ENCODE data around the gene ASPDH. TPM values are rescaled to one million over a fixed set of nuclear protein-coding genes. Genes with fewer than 3 reads are reported as not detected.
A peak's percentile ranks its signal among the peaks of the same experiment; 100 is the strongest.

ASPDH gene
- total RNA-seq, 1 experiment from 2014 or later, result not detected

- Histone ChIP-seq H3K36me3 (no peaks in the 10 kb centered on the region), H3K27me3 (replicated peaks) (peaks cover 45% of the 10 kb centered on the region), H3K27ac (no peak overlapping the region), H3K4me3 (no peak overlapping the region), H3K4me1 (replicated peaks) (peaks cover 3% of the 10 kb centered on the region), H3K9me3 (replicated peaks) (no peaks in the 10 kb centered on the region)
- no peak for DNase-seq (ENCODE audit: low read depth in 1 of 2, low spot score in 2 of 2)
Measured at GRCh38 chr19:50551715-50552187, 38.0 kb upstream of the ASPDH start.

DNA sequence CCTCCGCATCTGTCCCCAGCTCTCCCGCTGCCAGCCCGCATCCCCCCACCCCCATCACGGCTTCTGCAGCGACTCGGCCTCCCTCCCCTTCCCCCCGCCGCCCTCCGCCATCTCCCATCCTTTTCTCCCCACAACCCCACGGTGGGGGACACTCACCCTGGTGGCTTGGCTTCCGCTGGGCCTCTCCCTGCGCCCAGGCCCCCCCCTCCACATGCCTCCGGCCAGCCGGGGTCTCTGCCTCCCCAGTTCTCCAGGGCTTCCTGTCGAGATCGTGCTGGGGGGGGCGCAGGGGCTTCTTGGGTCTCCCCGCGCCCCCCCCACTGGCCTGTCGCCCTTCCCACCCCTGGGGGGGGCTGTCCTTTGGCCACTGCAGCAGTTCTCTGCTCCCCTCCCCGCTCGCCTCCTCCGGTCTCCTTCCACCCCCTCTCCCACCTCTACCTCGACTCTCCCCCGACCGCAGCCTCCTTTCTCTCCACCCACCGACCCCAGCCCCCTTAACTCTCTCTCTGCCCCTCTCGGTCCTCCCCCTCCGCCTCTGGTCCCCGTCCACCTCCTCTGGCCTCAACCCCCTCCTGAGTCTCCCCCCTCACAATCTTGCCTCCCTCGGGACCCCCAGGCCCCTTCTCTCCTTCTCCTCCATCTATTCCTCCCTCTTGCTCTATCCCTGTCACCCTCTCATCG lies 37.5 kb upstream of the ASPDH start:
- Histone ChIP-seq H3K9me3 (replicated peaks) (no peaks in the 10 kb centered on the region), H3K27me3 (replicated peaks) (peaks cover 39% of the 10 kb centered on the region), H3K4me1 (replicated peaks) (no peaks in the 10 kb centered on the region)

DNA sequence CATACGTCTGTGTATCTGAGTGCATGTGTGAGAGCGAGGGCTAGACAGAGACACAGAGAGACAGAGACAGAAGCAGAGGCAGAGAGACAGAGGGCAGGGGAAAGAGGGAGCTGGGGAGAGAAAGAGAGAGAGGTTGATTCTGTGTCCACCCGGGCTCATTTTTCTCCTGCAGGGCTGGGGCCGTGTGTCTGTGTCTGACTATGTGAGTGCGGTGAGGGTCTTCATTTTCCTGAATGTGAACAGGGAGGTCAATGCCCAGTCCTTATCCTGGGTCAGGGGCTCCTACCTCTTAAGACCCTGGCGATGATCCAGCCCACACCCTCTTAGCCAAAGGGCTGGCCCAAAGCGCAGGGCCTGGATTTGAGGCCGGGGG lies 36.9 kb upstream of the ASPDH start:
- no peak for DNase-seq (ENCODE audit: low read depth in 1 of 2, low spot score in 2 of 2)
- no peaks in the 10 kb centered on the region for H3K36me3 ChIP-seq
- no peak overlapping the region for H3K4me3 ChIP-seq
- H3K9me3 ChIP-seq (replicated peaks), result no peaks in the 10 kb centered on the region
- H3K27ac ChIP-seq, result no peak overlapping the region
- peaks cover 34% of the 10 kb centered on the region for H3K27me3 ChIP-seq (replicated peaks)
- H3K4me1 ChIP-seq (replicated peaks), result no peaks in the 10 kb centered on the region

More for the DNA sequence above, 37.5 kb upstream of the ASPDH start:
- Histone ChIP-seq H3K27ac (no peak overlapping the region), H3K36me3 (no peaks in the 10 kb centered on the region), H3K4me3 (no peak overlapping the region)
- no peak for DNase-seq (ENCODE audit: low read depth in 1 of 2, low spot score in 2 of 2)

DNA sequence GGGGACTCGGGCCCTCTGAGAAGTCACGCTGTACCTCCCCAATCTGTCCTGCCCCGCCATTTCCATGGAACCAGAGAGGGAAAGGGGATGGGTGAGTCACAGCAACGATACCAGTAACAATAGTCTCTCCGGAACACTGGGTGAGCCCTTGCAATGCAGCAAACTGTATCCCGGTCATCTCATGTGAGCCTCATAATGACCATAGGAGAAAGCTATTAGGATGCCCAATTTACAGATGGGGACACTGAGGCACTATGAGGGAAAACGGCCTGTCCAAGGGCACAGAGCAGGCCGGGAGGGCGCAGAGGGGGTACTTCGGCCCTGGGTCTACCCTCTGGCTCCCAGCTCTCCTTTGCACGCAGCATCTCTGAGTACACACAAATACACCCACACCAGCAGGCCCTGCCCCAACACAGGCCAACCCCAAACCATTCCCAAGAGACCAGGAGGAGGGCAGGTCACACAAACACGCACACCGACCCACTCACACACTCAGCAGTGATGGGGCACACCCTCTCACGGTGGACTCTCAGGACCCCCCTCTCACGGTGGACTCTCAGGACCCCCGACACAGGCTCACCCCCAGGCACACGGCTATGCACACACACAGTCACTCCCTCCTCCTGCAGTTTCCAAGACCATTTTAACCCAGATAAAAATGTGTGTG lies 36.3 kb upstream of the ASPDH start:
- Histone ChIP-seq H3K27ac (no peak overlapping the region), H3K9me3 (replicated peaks) (no peaks in the 10 kb centered on the region), H3K27me3 (replicated peaks) (peaks cover 29% of the 10 kb centered on the region), H3K4me1 (replicated peaks) (no peaks in the 10 kb centered on the region), H3K4me3 (no peak overlapping the region), H3K36me3 (no peaks in the 10 kb centered on the region)
- no peak for DNase-seq (ENCODE audit: low read depth in 1 of 2, low spot score in 2 of 2)

DNA sequence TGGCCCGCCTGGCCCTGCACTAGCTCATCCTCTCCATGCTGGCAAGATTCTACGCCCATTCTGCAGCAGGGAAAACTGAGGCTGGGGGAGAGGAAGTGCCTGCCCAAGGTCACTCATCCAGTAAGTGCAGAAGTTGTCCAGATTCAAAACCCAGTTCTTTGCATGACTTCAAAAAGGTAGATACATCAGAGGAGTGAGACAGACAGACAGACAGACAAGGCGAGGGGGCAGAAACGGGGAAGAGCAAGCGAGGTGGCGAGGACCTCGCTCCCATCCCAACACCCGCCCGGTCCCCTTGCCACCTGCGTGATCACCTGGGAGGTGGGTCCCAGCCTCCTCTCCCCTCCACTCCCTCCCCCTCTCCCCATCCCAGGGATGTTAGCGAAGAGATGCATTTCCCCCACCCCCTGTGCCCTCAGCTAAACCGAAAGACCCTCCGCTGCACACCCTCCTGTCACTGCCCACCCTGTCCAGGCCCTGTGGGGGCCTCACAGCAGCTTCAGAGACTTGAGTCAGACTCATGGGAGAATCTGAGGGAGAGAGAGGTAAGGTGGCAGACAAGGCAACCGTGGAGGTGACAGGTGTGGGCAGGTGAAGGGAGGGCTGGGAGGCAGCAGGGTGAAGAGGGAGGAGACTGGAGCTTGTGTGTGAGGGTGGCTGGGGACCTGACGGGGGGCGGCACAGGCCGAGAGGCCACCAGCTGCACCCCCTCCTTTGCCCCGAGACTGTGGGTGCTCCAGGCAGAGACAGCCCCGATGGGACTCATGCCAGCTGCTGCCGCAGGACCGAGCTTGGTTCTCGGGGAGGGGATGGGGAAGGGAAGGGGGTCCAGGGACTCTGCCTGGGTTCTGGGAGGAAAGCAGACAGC lies 35.6 kb upstream of the ASPDH start:
- no peak overlapping the region for H3K27ac ChIP-seq
- H3K4me3 ChIP-seq, result no peak overlapping the region
- H3K4me1 ChIP-seq (replicated peaks), result no peaks in the 10 kb centered on the region
- DNase-seq (ENCODE audit: low read depth in 1 of 2, low spot score in 2 of 2), result no peak
- H3K27me3 ChIP-seq (replicated peaks), result peaks cover 23% of the 10 kb centered on the region
- H3K9me3 ChIP-seq (replicated peaks), result no peaks in the 10 kb centered on the region
- no peaks in the 10 kb centered on the region for H3K36me3 ChIP-seq

DNA sequence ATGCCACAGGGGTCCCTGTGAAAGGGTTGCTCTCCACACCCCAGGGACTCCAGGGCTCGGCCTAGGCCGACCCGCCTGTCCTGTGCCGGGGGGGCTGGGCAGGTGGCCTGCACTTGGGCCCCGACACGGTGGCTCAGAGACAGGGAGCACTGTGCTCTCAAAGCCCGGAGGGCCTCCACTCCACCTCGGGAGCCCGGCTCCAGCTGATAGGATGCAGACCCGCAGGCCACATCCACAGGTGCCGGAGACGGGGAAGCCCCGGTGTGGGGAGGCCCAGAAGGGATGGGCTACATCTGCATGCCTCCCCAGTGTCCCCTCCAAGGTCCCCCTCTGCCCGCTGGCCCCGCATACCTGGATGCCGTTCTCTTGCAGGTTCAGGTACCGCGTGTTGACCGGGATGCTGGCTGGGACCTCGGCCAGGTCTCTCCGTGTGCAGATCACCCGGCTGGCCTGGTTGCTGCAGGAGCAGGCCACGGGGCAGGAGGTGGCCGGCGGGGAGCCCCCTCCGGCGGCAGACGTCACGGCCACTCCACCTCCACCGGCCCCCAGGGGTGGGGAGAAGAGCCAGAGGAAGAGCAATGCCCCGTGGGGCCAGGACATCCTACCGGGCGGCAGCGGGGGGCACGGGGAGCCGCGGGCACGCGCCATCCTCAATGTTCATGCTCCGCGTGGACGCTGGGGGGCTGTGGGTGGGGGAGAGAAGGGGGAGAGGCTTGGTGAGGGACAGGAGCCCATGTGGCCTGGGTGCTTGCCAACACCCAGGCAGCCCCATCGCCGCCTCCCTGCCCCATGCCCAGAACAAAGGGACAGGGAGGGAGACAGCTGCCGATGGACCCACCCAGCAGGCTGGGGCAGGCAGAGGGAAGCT lies 34.7 kb upstream of the ASPDH start:
- Histone ChIP-seq H3K9me3 (replicated peaks) (no peaks in the 10 kb centered on the region), H3K4me3 (no peak overlapping the region), H3K4me1 (replicated peaks) (no peaks in the 10 kb centered on the region), H3K36me3 (no peaks in the 10 kb centered on the region), H3K27ac (no peak overlapping the region), H3K27me3 (replicated peaks) (peaks cover 21% of the 10 kb centered on the region)
- no peak for DNase-seq (ENCODE audit: low read depth in 1 of 2, low spot score in 2 of 2)

GRCh38 chr19:50547385-50548190 lies 33.9 kb upstream of the ASPDH start:
- H3K36me3 ChIP-seq, result no peaks in the 10 kb centered on the region
- DNase-seq (ENCODE audit: low read depth in 1 of 2, low spot score in 2 of 2), result no peak

GRCh38 chr19:50546527-50547221 lies 33.0 kb upstream of the ASPDH start:
- Histone ChIP-seq H3K4me3 (no peak overlapping the region), H3K27ac (no peak overlapping the region), H3K9me3 (replicated peaks) (no peaks in the 10 kb centered on the region), H3K36me3 (no peaks in the 10 kb centered on the region), H3K27me3 (replicated peaks) (peaks cover 18% of the 10 kb centered on the region), H3K4me1 (replicated peaks) (no peaks in the 10 kb centered on the region)
- DNase-seq (ENCODE audit: low read depth in 1 of 2, low spot score in 2 of 2), result no peak

More at GRCh38 chr19:50547385-50548190, 33.9 kb upstream of the ASPDH start:
- Histone ChIP-seq H3K27ac (no peak overlapping the region), H3K4me3 (no peak overlapping the region), H3K27me3 (replicated peaks) (peaks cover 19% of the 10 kb centered on the region), H3K9me3 (replicated peaks) (no peaks in the 10 kb centered on the region), H3K4me1 (replicated peaks) (no peaks in the 10 kb centered on the region)

GRCh38 chr19:50542943-50543342 lies 29.2 kb upstream of the ASPDH start:
- no peaks in the 10 kb centered on the region for H3K36me3 ChIP-seq
- no peak overlapping the region for H3K4me3 ChIP-seq
- DNase-seq (ENCODE audit: low read depth in 1 of 2, low spot score in 2 of 2), result no peak
- H3K27ac ChIP-seq, result no peak overlapping the region
- H3K4me1 ChIP-seq (replicated peaks), result no peaks in the 10 kb centered on the region
- H3K9me3 ChIP-seq (replicated peaks), result no peaks in the 10 kb centered on the region
- no peaks in the 10 kb centered on the region for H3K27me3 ChIP-seq (replicated peaks)

DNA sequence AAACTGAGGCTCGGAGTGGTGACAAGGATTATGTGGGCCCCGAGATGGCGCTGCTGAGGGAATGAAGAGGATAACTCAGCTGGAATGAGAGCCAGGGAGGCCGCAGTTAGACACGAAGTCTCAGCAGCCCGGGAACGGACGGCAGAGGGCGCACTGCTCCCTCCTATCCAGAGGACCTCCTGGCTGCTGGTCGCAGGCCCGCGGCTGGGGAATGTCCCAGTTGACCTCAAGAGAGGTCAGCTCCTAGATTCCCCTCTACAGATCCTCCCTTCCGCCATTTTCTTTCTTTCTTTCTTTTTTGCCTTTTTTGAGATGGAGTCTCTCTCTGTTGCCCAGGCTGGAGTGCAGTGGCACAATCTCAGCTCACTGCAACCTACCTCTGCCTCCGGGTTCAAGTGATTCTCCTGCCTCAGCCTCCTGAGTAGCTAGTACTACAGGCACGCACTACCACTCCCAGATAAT lies 24.1 kb upstream of the ASPDH start:
- Histone ChIP-seq H3K36me3 (no peaks in the 10 kb centered on the region), H3K27me3 (replicated peaks) (0 out of 2 replicates have a peak, but pooled peaks cover under 1% of the 10 kb centered on the region), H3K9me3 (replicated peaks) (no peaks in the 10 kb centered on the region), H3K27ac (no peak overlapping the region), H3K4me3 (no peak overlapping the region), H3K4me1 (replicated peaks) (no peaks in the 10 kb centered on the region)
- peak; percentile 47 to 76 for DNase-seq (ENCODE audit: low read depth in 1 of 2, low spot score in 2 of 2)

- no peaks in the 10 kb centered on the region; the same call in 1 of the 2 replicates for H3K9me3 ChIP-seq (replicated peaks)
- no peak overlapping the region for H3K4me3 ChIP-seq
- DNase-seq (ENCODE audit: low read depth in 1 of 2, low spot score in 2 of 2), result no peak
Measured at GRCh38 chr19:50537306-50537685, 23.6 kb upstream of the ASPDH start.

More at GRCh38 chr19:50537306-50537685, 23.6 kb upstream of the ASPDH start:
- Histone ChIP-seq H3K36me3 (no peaks in the 10 kb centered on the region), H3K27me3 (replicated peaks) (0 out of 2 replicates have a peak, but pooled peaks cover 2% of the 10 kb centered on the region), H3K27ac (no peak overlapping the region), H3K4me1 (replicated peaks) (no peaks in the 10 kb centered on the region)
